ENCODE data around the gene MAPT.

Gene MAPT

DNA sequence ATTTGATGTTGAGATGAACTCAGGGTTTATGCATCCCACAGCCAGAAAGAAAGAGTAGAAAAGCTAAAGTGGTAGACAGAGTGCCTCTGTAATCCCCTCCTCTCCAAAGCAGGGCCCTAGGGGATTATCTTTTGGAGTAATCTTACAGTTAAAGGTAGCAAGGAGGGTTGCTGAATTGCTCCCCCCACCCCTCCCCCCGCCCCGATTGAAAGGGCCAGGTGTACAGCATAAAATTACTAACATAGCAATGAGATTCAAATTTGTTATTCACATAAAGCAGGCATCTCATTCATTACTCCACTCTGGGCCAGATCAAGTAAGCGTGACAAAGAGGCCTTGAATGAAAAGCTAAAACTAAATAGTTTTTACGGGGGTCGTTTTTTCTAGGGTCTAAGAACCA lies 177.4 kb downstream of the MAPT start:
- no peak for DNase-seq

DNA sequence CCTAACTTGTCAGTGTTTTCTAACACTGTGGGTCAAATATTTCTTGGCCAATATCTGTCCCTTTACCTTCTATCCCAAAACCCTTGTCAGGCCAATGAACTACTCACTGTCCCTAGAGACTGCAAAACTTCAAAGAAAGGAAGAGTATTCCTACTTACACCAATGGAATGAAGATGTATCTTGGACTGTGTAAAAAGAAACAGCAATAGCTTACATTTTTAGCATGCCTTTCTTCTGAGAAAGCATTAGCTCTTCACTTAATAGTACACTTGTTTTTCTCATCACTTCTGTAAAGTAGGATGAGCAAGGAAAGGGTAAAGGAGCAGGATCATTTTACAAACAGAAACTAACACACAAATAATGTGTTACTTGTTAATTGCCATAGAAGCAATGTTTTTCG lies 178.6 kb downstream of the MAPT start:
- DNase-seq = no peak

DNA sequence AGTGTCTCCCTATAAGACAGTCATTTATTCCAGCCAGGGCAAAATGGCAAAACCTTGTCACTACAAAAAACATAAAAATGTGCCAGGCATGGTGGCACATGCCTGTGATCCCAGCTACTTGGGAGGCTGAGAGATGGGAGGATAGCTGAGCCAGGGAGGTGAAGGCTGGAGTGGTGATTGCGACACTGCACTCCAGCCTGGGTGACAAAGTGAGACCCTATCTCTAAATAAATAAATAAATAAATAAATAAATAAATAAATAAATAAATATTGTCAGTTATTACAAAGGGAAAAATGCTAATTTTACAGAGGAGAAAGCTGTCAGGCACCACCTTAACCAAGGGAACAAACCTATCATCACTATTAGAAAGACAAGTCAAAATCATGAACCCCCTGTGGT lies 180.2 kb downstream of the MAPT start:
- no peak for DNase-seq

Measured in stimulated activated CD4-positive, alpha-beta T cell treated with anti-CD3 and anti-CD28 coated beads, Interleukin-2, amount 100 ng/mL, for 24 hours (primary cell).